NCI-H446 treated with DMSO at 0.1 percent for 48 hours (cell line): Measurements from ENCODE around the gene MSL1.

Experiments used
- DNase-seq: peaks from one replicate; lab custom pipeline; 2025; lab: John Stamatoyannopoulos, UW

The MSL1 gene

GRCh38 chr17:40104594-40105486 lies 16.9 kb upstream of the MSL1 start:
- DNase-seq: no peak

GRCh38 chr17:40105861-40106759 lies 15.7 kb upstream of the MSL1 start:
- no peak for DNase-seq

- no peak for DNase-seq
These were observed 14.8 kb upstream of the MSL1 start for GRCh38 chr17:40106760-40107521.

GRCh38 chr17:40107522-40108174 lies 14.1 kb upstream of the MSL1 start:
- no peak for DNase-seq

- DNase-seq: no peak
These were observed 12.6 kb upstream of the MSL1 start for GRCh38 chr17:40108970-40109824.

GRCh38 chr17:40110026-40110845 lies 11.5 kb upstream of the MSL1 start:
- no peak for DNase-seq

GRCh38 chr17:40111221-40112128 lies 10.3 kb upstream of the MSL1 start:
- DNase-seq: peak; percentile 63

- no peak for DNase-seq
These were observed 9.5 kb upstream of the MSL1 start for GRCh38 chr17:40112191-40112711.

GRCh38 chr17:40112718-40113109 lies 9.1 kb upstream of the MSL1 start:
- DNase-seq: peak; percentile 68

- peak; percentile 91 for DNase-seq
These were observed 8.5 kb upstream of the MSL1 start for GRCh38 chr17:40113110-40113906.

- no peak for DNase-seq
These were observed 7.9 kb upstream of the MSL1 start for GRCh38 chr17:40113907-40114245.

- no peak for DNase-seq
These were observed 6.7 kb upstream of the MSL1 start for GRCh38 chr17:40115101-40115436.

- no peak for DNase-seq
These were observed 596 bp downstream of the MSL1 start for GRCh38 chr17:40122136-40122998.

- peak; percentile 5 for DNase-seq
These were observed 1.4 kb downstream of the MSL1 start for GRCh38 chr17:40122999-40123810.

- no peak for DNase-seq
These were observed 2.0 kb downstream of the MSL1 start for GRCh38 chr17:40123811-40124114.
